ENCODE data around the gene CDC14A.

DNA sequence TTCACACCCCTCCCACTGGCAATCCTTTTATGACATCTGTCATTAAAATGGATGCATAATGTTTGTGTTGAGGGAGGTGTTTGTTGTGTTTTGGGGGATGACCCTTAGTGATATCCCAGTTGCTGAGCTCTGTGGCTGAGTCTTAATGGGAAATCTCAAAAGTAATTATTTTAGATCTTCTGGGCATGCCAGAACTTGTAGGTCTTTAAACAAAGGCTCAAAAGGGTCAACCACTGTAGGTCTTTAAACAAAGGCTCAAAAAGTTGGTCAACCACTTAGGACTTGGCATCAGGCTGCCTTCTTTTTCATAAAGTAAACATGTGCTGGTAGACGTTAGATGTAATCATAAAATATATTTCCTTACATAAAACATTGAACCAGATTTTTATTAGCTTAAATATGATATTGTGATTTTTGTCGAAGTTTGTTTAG is 78.0 kb downstream of the CDC14A start:
- TF ChIP-seq, protein P1, sequence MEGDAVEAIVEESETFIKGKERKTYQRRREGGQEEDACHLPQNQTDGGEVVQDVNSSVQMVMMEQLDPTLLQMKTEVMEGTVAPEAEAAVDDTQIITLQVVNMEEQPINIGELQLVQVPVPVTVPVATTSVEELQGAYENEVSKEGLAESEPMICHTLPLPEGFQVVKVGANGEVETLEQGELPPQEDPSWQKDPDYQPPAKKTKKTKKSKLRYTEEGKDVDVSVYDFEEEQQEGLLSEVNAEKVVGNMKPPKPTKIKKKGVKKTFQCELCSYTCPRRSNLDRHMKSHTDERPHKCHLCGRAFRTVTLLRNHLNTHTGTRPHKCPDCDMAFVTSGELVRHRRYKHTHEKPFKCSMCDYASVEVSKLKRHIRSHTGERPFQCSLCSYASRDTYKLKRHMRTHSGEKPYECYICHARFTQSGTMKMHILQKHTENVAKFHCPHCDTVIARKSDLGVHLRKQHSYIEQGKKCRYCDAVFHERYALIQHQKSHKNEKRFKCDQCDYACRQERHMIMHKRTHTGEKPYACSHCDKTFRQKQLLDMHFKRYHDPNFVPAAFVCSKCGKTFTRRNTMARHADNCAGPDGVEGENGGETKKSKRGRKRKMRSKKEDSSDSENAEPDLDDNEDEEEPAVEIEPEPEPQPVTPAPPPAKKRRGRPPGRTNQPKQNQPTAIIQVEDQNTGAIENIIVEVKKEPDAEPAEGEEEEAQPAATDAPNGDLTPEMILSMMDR (IDR thresholded peaks at IDR 0.05; ENCODE audit: insufficient read depth, low read length, poor library complexity, severe bottlenecking), result no peak
- no peak for TF ChIP-seq EZH2phosphoT487 (conservative IDR thresholded peaks at IDR 0.05; ENCODE audit: low read length)
